GM12878 (cell line): ENCODE data around the gene ZNF543.

Experiments used
- CREM ChIP-seq: IDR thresholded peaks from 2 replicates; pipeline ENCODE4 v1.6.1; 2014; ENCODE audit warnings: antibody characterized with exemption, low read depth
- JUND ChIP-seq: IDR thresholded peaks from 2 replicates; pipeline ENCODE4 v1.6.1; 2012; ENCODE audit warnings: low read depth, mild to moderate bottlenecking, low read length, improper control_type of control experiment, moderate library complexity
- NKRF ChIP-seq: fragments of 450-650 bp; conservative IDR thresholded peaks from 2 replicates; pipeline ENCODE4 v1.6.1; 2017; ENCODE audit warnings: mild to moderate bottlenecking, moderate library complexity

- TF ChIP-seq NKRF (no peak), CREM (no peak), JUND (no peak)
These were observed 49.0 kb upstream of the ZNF543 start for GRCh38 chr19:57271280-57271679.
